K562 (cell line): ENCODE measurements around the gene CTIF.

Source experiments
- BRF2 ChIP-seq: IDR thresholded peaks from 3 replicates; pipeline ENCODE4 v1.6.1; 2011; ENCODE audit warnings: borderline replicate concordance, mild to moderate bottlenecking; ENCODE audit not compliant: insufficient read length, insufficient read depth
- CEBPB ChIP-seq: fragments of 450-650 bp; IDR thresholded peaks from 2 replicates; pipeline ENCODE4 v1.6.1; 2016; ENCODE audit warnings: missing genetic modification characterization, missing compliant biosample characterization
- CREB1 ChIP-seq, 2 experiments: sonication (generic) in 1 of 2; formaldehyde crosslinking in 1 of 2; IDR thresholded peaks; 2 replicates each; pipeline versions ENCODE4 v1.6.1 to v1.8.0; 2012 to 2022; ENCODE audit warnings: inconsistent platforms in 1 of 2, mild to moderate bottlenecking in 1 of 2, missing genetic modification reagents in 1 of 2, moderate library complexity in 1 of 2
- MEIS2 ChIP-seq: fragments of 450-650 bp; IDR thresholded peaks from 2 replicates; pipeline ENCODE4 v1.6.1; 2014; ENCODE audit warnings: mild to moderate bottlenecking; ENCODE audit not compliant: partially characterized antibody
- NFE2 ChIP-seq: IDR thresholded peaks from 2 replicates; pipeline ENCODE4 v1.6.1; 2014; ENCODE audit warnings: antibody characterized with exemption, low read depth
- SRSF9 ChIP-seq: fragments of 200-400 bp; formaldehyde crosslinking; IDR thresholded peaks from 2 replicates; pipeline ENCODE4 v1.6.1; 2017; ENCODE audit warnings: low read depth, low read length, borderline replicate concordance
- ZNF77 ChIP-seq: fragments of 250-450 bp; sonication (Bioruptor Pico); IDR thresholded peaks from 2 replicates; pipeline ENCODE4 v1.5.0; 2020

GRCh38 chr18:48732767-48733424 lies 194.1 kb downstream of the CTIF start:
- TF ChIP-seq SRSF9 (no peak), CREB1 (IDR thresholded peaks at IDR 0.05) (no peak), CREB1 (CRISPR knock-in tag; IDR thresholded peaks at IDR 0.05) (no peak), MEIS2 (no peak), ZNF77 (CRISPR knock-in tag) (no peak), CEBPB (tag) (no peak), NFE2 (no peak), BRF2 (no peak)
